ENCODE results near the gene LIN54.

GRCh38 chr4:83040269-83040668, 29.6 kb upstream of the LIN54 start:
- TF ChIP-seq OSR1 (CRISPR knock-in tag; IDR thresholded peaks at IDR 0.05) = no peak
- no peak for TF ChIP-seq GLIS3 (CRISPR knock-in tag; IDR thresholded peaks at IDR 0.05)
- no peak for TF ChIP-seq ZFP3 (CRISPR knock-in tag; IDR thresholded peaks at IDR 0.05)
- no peak for TF ChIP-seq ZNF565 (CRISPR knock-in tag; conservative IDR thresholded peaks at IDR 0.05; ENCODE audit: low read depth)
- TF ChIP-seq PATZ1 (CRISPR knock-in tag; IDR thresholded peaks at IDR 0.05; ENCODE audit: borderline replicate concordance) = no peak
- no peak for TF ChIP-seq SNAI2 (CRISPR knock-in tag; IDR thresholded peaks at IDR 0.05)
- TF ChIP-seq ZFP30 (CRISPR knock-in tag; IDR thresholded peaks at IDR 0.05) = no peak
- no peak for TF ChIP-seq BACH2 (CRISPR knock-in tag; IDR thresholded peaks at IDR 0.05; ENCODE audit: borderline replicate concordance)
- no peak for TF ChIP-seq ISL1 (CRISPR knock-in tag; IDR thresholded peaks at IDR 0.05)

Data from SK-N-SH treated with all-trans-retinoic acid at 6 μM for 48 hours (cell line).